HL-60 (cell line): Measurements from ENCODE around the gene CTRL.

ENCODE experiments used
- DNase-seq, 2 experiments: peaks; one replicate each; pipeline ENCODE4 v3.0.0-alpha.2; 2010 to 2020; ENCODE audit warnings: low read depth in 1 of 2, low spot score in 1 of 2
- H3K27ac ChIP-seq: fragments of 250-450 bp; sonication (Bioruptor Pico); replicated peaks from 2 replicates; pipeline ENCODE4 v1.5.1; 2020; ENCODE audit warnings: mild to moderate bottlenecking, moderate library complexity
- H3K27me3 ChIP-seq: fragments of 250-450 bp; sonication (Bioruptor Pico); 2 replicates; pipeline ENCODE4 v1.5.1; 2021; ENCODE audit warnings: mild to moderate bottlenecking, moderate library complexity; ENCODE audit not compliant: insufficient read depth, poor library complexity, severe bottlenecking
- H3K4me3 ChIP-seq: replicated peaks from 2 replicates; pipeline ENCODE4 v1.5.1; 2011; ENCODE audit warnings: mild to moderate bottlenecking, control low read depth, low read length; ENCODE audit not compliant: insufficient read depth
- GABPA ChIP-seq: IDR thresholded peaks from 2 replicates; pipeline ENCODE4 v1.6.1; 2012; ENCODE audit warnings: low read depth
- POLR2AphosphoS5 ChIP-seq: IDR thresholded peaks from 2 replicates; pipeline ENCODE4 v1.6.1; 2012; ENCODE audit warnings: low read depth
- SPI1 ChIP-seq: IDR thresholded peaks from 2 replicates; pipeline ENCODE4 v1.6.1; 2012; ENCODE audit warnings: low read depth, mild to moderate bottlenecking, borderline replicate concordance
- TF ChIP-seq, protein P1 (sequence below): IDR thresholded peaks from one replicate; pipeline ENCODE4 v1.5.1; 2011; ENCODE audit warnings: low read length, control low read depth, inconsistent platforms; ENCODE audit not compliant: insufficient read depth
- TF ChIP-seq, protein P2 (sequence below): IDR thresholded peaks from 2 replicates; pipeline ENCODE4 v1.6.1; 2012; ENCODE audit warnings: low read depth; ENCODE audit not compliant: insufficient replicate concordance

CTRL gene

DNA sequence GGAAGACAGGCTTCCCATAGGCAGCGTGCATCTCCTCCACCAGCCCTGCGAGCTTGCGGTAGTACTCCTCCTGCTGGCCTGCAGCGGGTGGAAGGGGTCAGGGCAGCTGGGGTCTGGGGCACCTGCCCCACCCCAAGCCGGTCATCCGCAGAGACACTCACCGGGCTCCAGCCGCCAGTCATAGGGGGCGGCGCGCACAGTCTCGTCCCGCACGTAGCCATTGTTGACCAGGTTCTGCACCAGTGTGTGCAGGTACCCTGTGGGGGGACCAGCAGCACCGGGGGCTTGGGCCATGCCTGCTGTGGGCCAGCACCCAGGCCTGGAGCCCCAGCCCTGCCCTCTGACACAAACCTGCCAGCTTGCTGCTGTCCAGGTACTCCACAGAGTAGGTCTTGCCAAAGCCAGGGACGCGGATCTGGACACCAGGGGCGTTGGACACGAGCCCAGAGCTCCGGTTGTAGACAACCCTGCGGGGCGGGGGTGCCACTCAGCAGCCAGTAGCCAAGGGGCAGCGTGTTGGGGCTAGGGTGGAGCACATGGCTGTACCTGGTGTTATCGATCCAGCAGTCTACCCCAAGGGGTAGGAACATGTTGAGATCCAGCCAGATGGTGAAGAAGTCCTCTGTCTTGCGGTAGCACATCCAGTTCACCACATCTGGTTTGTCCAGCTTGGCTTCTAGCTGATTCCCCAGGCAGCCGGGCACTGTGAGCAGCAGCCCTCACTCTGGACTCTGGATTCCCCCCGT, 11.0 kb upstream of the CTRL start:
- no peak overlapping the region for H3K4me3 ChIP-seq
- no peak overlapping the region for H3K27ac ChIP-seq
- no peaks in the 10 kb centered on the region for H3K27me3 ChIP-seq
- DNase-seq, result no peak
- TF ChIP-seq, protein P1, sequence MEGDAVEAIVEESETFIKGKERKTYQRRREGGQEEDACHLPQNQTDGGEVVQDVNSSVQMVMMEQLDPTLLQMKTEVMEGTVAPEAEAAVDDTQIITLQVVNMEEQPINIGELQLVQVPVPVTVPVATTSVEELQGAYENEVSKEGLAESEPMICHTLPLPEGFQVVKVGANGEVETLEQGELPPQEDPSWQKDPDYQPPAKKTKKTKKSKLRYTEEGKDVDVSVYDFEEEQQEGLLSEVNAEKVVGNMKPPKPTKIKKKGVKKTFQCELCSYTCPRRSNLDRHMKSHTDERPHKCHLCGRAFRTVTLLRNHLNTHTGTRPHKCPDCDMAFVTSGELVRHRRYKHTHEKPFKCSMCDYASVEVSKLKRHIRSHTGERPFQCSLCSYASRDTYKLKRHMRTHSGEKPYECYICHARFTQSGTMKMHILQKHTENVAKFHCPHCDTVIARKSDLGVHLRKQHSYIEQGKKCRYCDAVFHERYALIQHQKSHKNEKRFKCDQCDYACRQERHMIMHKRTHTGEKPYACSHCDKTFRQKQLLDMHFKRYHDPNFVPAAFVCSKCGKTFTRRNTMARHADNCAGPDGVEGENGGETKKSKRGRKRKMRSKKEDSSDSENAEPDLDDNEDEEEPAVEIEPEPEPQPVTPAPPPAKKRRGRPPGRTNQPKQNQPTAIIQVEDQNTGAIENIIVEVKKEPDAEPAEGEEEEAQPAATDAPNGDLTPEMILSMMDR, result no peak
- TF ChIP-seq SPI1, result no peak
- TF ChIP-seq, protein P2, sequence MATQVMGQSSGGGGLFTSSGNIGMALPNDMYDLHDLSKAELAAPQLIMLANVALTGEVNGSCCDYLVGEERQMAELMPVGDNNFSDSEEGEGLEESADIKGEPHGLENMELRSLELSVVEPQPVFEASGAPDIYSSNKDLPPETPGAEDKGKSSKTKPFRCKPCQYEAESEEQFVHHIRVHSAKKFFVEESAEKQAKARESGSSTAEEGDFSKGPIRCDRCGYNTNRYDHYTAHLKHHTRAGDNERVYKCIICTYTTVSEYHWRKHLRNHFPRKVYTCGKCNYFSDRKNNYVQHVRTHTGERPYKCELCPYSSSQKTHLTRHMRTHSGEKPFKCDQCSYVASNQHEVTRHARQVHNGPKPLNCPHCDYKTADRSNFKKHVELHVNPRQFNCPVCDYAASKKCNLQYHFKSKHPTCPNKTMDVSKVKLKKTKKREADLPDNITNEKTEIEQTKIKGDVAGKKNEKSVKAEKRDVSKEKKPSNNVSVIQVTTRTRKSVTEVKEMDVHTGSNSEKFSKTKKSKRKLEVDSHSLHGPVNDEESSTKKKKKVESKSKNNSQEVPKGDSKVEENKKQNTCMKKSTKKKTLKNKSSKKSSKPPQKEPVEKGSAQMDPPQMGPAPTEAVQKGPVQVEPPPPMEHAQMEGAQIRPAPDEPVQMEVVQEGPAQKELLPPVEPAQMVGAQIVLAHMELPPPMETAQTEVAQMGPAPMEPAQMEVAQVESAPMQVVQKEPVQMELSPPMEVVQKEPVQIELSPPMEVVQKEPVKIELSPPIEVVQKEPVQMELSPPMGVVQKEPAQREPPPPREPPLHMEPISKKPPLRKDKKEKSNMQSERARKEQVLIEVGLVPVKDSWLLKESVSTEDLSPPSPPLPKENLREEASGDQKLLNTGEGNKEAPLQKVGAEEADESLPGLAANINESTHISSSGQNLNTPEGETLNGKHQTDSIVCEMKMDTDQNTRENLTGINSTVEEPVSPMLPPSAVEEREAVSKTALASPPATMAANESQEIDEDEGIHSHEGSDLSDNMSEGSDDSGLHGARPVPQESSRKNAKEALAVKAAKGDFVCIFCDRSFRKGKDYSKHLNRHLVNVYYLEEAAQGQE, result no peak
- TF ChIP-seq GABPA, result no peak
- no peak for TF ChIP-seq POLR2AphosphoS5

DNA sequence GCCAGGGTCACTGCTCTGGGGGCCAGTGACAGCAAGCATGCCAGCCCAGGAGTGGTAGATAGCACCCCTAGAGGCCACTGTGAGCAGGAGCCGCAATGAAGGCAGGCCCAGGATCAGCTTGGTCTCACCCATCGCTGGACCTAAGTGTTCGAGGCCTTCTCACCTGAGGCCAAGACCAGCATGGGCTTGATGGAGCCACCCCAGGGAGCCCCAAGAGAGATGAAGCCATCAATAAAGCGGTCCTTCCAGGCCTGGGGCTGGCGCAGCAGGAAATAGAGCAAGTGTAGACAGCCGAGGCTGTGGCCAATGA, 10.5 kb upstream of the CTRL start:
- no peaks in the 10 kb centered on the region for H3K27me3 ChIP-seq
- H3K27ac ChIP-seq, result no peak overlapping the region
- no peak overlapping the region for H3K4me3 ChIP-seq
- peak in 1 of 2 experiments; percentile 44 for DNase-seq
- no peak for TF ChIP-seq GABPA
- TF ChIP-seq, protein P1, result peak; percentile 73

DNA sequence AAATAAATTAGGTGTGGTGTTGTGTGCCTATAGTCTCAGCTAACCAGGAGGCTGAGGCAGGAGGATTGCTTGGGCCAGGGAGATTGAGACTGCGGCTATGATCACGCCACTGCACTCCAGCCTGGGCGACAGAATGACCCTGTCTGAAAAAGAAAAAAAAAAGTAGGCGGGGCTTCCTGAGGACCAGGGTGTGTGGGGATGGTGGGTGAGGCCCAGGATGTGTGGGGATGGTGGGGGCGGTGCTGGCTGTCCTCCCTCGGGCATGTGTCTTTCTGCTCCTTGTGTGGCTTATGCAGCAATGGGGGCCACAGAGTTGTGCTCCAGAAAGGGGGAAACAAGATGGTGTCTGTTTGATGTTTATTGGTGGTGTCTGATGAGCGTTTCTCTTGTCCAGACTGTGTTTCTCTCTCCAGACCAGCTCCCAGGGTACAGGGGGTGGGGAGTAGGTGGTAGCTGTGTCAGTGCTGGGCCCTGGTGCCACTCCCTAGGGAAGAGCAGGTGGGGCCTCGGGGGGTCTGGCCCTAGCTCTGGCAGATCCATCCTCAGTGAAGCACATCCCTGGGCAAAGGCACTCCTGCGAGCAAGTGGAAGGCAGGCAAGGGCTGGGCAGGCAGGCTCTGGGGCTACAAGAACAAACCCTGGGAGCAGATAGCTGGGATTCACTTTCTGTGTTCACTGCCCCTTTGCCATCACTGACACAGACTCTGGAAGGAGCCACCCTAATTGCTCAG, 10.0 kb upstream of the CTRL start:
- DNase-seq, result no peak
- TF ChIP-seq, protein P1, result no peak
- TF ChIP-seq GABPA (no peak), POLR2AphosphoS5 (no peak), SPI1 (no peak)
- TF ChIP-seq, protein P2, result no peak

More for the DNA sequence above, 10.0 kb upstream of the CTRL start:
- no peak overlapping the region for H3K27ac ChIP-seq
- no peaks in the 10 kb centered on the region for H3K27me3 ChIP-seq
- no peak overlapping the region for H3K4me3 ChIP-seq
